Activated CD8-positive, alpha-beta memory T cell treated with anti-CD3 and anti-CD28 coated beads for 36 hours (primary cell): ENCODE data around the gene HRAS. TPM values are rescaled to one million over a fixed set of nuclear protein-coding genes. Genes with fewer than 3 reads are reported as not detected.

Experiments
- CTCF ChIA-PET: fragments of 350-600 bp; sonication (Branson Sonifier 250); formaldehyde crosslinking; loops from one replicate; lab custom pipeline; 2021; ENCODE audit warnings: antibody characterized with exemption; lab: Charles Lee
- POLR2A ChIA-PET: fragments of 350-600 bp; sonication (Branson Sonifier 250); formaldehyde crosslinking; loops from one replicate; lab custom pipeline; 2021; ENCODE audit warnings: antibody characterized with exemption; lab: Charles Lee
- total RNA-seq, 2 experiments: library from RNA; stranded (reverse); gene quantifications; one replicate each; pipeline ENCODE4 v1.2.3, GENCODE V29; 2021

Gene HRAS
- total RNA-seq, 2 experiments from 2014 or later: 75.2 to 79.1 TPM

DNA sequence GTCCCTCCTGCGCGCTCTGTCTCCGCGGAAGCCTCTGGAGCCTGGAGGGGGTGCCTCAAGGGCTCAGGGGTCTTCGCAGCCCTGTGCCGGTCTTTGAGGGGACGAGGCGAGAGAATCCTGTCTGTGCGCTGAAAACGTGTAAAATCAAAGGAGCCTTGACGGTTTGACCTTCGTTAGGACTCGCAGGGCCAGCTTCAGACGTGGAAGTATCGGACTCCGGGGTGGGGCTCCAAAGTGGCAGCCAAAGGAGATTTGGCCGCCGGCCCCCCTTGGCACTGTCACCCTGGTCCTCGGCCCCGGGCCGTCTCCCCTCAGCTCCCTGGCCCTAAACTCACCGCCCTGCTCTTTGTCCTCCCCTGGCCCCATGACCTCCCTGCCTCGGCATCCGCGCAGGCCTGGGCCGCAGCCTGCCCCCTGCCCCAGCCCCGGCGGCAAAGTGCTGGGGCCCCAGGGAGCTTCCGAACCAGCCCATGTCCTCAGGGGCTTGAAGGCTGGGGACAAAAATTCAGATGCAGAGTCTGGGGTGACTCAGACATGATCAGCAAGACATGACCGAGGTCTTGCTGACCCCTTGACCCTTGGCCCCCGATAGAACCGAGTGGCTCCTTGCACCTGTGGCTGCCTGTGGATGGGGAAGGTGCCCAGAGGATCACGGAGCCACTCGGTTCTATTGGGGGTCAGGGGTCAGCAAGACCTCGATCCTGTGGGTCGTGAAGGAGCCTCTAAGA lies 33.9 kb upstream of the HRAS start:
- ChIA-PET CTCF (interaction anchor here (1.1 to 2.9 kb wide), 2 partner anchors 14 to 158 kb away, joined by 3 to 16 read pairs; no protein-coding TSS in a partner anchor), POLR2A (interaction anchor here (0.6 to 1.5 kb wide), 6 partner anchors 8 to 177 kb away, joined by 3 to 6 read pairs (median 4); partner anchors contain the start of gene HRAS)

DNA sequence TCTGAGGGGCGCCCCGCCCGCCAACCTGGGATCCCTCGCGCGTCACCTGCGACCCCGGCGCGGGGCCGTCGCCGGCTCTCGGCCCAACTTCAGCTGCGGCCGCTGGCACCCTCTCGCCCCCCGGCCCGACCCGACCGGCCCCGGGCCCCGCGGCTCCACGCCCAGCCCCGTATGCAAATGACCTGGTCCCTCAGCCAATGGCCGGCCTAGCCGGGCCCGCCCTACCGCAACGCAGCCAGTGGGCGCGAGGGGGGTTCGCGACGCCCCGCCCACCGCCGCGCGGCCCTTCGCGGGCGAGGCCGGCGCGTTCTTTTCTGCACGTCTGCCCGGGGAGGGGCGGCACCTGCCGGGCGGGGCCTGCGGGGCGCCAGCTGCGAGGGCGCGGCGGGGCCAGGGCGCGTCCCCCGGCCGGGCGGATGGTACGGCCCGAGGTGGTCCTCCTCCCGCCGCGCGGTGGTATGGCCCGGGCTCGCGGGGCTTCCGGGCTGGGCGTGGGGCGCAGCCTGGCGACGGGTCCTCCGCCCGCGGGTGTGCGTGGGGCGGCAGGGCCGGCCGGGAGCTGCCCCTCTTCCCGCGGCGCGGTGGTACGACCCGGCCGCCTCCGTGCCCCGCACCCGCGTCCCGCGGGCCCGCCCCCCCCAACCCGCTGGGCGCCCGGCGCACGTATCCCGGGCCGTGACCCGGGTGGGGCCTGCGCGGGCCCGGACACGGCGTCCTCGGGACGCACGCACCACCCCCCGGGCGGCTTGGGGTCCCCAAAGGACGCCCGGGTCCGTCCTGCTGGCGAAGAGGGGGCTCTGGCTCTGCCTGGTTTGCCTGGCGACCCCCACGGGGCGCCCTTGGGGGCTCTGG lies 33.2 kb upstream of the HRAS start:
- ChIA-PET CTCF (interaction anchor here (1.1 to 2.9 kb wide), 3 partner anchors 13 to 159 kb away, joined by 3 to 16 read pairs (median 4); no protein-coding TSS in a partner anchor), POLR2A (interaction anchor here (0.6 to 1.5 kb wide), 7 partner anchors 9 to 178 kb away, joined by 3 to 6 read pairs (median 3); partner anchors contain the start of gene HRAS)

GRCh38 chr11:567629-568292 lies 32.4 kb upstream of the HRAS start:
- POLR2A ChIA-PET: interaction anchor here (0.6 to 1.5 kb wide), 3 partner anchors 13 to 113 kb away, joined by 3 to 5 read pairs (median 4); partner anchors contain the start of gene HRAS
- CTCF ChIA-PET: interaction anchor here (0.6 to 2.9 kb wide), 4 partner anchors 12 to 210 kb away, joined by 3 to 16 read pairs (median 4); no protein-coding TSS in a partner anchor

GRCh38 chr11:567011-567628 lies 31.7 kb upstream of the HRAS start:
- ChIA-PET CTCF (interaction anchor here (0.6 to 2.9 kb wide), 3 partner anchors 8 to 211 kb away, joined by 3 to 16 read pairs (median 3); no protein-coding TSS in a partner anchor), POLR2A (interaction anchor here (1.1 to 1.2 kb wide), 2 partner anchors 31 to 45 kb away, joined by 3 to 4 read pairs; partner anchors contain the start of gene HRAS)

GRCh38 chr11:565921-566509 lies 30.6 kb upstream of the HRAS start:
- CTCF ChIA-PET: interaction anchor here (1.2 to 1.5 kb wide), 2 partner anchors 9 to 157 kb away, joined by 3 read pairs; no protein-coding TSS in a partner anchor
- POLR2A ChIA-PET: interaction anchor here (1.1 to 1.2 kb wide), 2 partner anchors 30 to 46 kb away, joined by 3 to 4 read pairs; partner anchors contain the start of gene HRAS

- CTCF ChIA-PET: interaction anchor here (0.7 to 1.4 kb wide), 4 partner anchors 9 to 230 kb away, joined by 3 to 4 read pairs (median 3); no protein-coding TSS in a partner anchor
- POLR2A ChIA-PET: interaction anchor here (1.0 kb wide), 1 partner anchor 9 kb away, joined by 4 read pairs; no protein-coding TSS in a partner anchor
Measured at GRCh38 chr11:563812-564578, 28.6 kb upstream of the HRAS start.

DNA sequence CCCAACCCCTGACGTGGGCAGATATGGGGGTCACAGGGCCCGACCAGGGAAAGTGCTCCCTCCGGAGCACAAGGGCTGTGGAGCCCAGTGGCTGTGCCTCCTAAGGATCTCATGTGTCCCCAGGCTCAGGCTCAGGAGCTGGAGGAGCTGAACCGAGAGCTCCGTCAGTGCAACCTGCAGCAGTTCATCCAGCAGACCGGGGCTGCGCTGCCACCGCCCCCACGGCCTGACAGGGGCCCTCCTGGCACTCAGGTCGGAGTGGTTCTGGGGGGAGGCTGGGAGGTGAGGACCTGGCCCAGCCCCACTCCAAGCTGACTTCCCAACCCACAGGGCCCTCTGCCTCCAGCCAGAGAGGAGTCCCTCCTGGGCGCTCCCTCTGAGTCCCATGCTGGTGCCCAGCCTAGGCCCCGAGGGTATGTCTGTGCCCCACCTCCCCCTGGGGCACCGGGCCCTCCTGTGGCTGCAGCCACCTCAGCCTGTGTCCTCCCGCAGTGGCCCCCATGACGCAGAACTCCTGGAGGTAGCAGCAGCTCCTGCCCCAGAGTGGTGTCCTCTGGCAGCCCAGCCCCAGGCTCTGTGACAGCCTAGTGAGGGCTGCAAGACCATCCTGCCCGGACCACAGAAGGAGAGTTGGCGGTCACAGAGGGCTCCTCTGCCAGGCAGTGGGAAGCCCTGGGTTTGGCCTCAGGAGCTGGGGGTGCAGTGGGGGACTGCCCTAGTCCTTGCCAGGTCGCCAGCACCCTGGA lies 27.9 kb upstream of the HRAS start:
- CTCF ChIA-PET: interaction anchor here (1.3 to 1.4 kb wide), 2 partner anchors 9 to 12 kb away, joined by 3 to 4 read pairs; no protein-coding TSS in a partner anchor
- POLR2A ChIA-PET: interaction anchor here (1.0 kb wide), 1 partner anchor 8 kb away, joined by 4 read pairs; no protein-coding TSS in a partner anchor

- ChIA-PET POLR2A (no interaction called here), CTCF (interaction anchor here (1.0 kb wide), 1 partner anchor 165 kb away, joined by 3 read pairs; no protein-coding TSS in a partner anchor)
Measured at GRCh38 chr11:562046-562645, 26.8 kb upstream of the HRAS start.

GRCh38 chr11:561148-562003 lies 26.0 kb upstream of the HRAS start:
- ChIA-PET CTCF (interaction anchor here (1.0 kb wide), 1 partner anchor 166 kb away, joined by 3 read pairs; no protein-coding TSS in a partner anchor), POLR2A (no interaction called here)

- POLR2A ChIA-PET: no interaction called here
- CTCF ChIA-PET: interaction anchor here (1.3 kb wide), 1 partner anchor 164 kb away, joined by 3 read pairs; no protein-coding TSS in a partner anchor
Measured at GRCh38 chr11:560305-561147, 25.1 kb upstream of the HRAS start, which contains the start of the genes LMNTD2 and RASSF7. LMNTD2 (minus strand) TSS chr11:560738; CDS start chr11:560716, 22 bp downstream. RASSF7 (plus strand) TSS chr11:560970; CDS start chr11:561769, 799 bp downstream.

DNA sequence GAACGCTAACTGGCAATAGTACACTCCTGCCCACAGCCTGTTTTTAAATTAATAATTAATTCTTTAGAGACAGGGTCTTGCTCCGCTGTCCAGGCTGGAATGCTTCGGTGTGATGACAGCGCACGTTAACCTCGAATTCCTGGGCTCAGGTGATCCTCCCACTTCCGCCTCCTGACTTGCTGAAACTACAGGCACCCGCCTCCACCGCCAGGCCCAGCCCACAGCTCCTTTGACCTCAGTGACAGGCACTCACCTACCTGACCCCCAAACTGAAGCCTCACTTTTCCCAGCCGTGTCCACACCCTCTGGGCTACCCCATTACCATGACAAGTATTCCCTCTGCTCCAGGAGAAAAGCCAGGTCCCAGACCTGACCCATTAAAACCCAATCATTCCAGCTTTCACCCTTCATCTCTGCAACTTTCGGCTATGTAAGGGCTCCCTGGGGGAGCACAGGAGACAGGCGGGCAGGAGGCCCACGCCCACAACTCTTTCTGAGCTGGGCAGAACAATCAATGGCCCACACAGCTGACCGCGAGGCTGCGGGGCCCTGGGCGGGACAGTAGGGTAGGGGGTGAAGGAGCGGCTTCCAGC lies 24.4 kb upstream of the HRAS start:
- ChIA-PET POLR2A (no interaction called here), CTCF (interaction anchor here (1.0 to 1.3 kb wide), 2 partner anchors 16 to 164 kb away, joined by 3 read pairs; partner anchors contain the start of gene PHRF1)

GRCh38 chr11:559020-559620 lies 23.7 kb upstream of the HRAS start:
- CTCF ChIA-PET: interaction anchor here (1.0 to 1.3 kb wide), 2 partner anchors 17 to 165 kb away, joined by 3 read pairs; partner anchors contain the start of gene PHRF1
- POLR2A ChIA-PET: no interaction called here

DNA sequence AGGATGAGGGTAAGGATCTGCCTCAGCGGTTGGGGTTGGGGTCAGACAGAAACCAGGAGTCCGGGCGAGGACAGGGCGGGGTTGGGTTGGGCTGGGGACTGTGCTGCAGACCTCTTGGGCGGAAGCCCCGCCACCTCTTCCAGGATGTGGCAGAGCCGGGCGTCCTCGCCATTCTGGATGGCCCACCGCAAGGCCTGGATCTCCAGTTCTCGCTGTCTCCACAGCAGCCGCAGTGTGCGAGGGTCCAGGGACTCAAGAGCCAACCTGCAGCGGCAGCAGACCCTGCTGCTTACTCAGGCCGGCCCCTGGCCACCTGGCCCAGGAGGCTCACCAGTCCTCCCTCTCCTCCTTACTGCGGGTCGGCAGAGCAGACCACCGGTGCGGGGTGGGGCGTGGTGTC lies 23.1 kb upstream of the HRAS start:
- POLR2A ChIA-PET: no interaction called here
- CTCF ChIA-PET: interaction anchor here (1.0 kb wide), 1 partner anchor 18 kb away, joined by 3 read pairs; the partner anchor contains the start of gene PHRF1
